Measurements from ENCODE around the gene SYNE2. TPM values are rescaled to one million over a fixed set of nuclear protein-coding genes. Genes with fewer than 3 reads are reported as not detected.

SYNE2 gene
- total RNA-seq, 1 experiment from 2014 or later: 16.0 TPM

DNA sequence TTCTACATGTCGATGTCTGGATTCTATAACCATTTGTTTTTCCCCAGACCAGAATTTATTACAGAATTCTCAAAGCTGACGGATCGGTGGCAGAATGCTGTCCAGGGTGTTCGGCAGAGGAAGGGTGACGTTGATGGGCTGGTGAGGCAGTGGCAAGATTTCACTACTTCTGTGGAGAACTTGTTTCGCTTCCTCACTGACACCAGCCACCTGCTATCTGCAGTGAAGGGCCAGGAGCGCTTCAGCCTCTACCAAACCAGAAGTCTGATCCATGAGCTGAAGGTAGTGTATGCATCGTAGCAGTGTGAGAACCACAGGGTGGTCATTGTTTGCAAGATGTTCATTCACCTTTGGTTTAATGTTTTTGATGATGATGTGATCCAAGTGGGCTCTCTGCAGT lies 317.4 kb downstream of the SYNE2 start:
- Histone ChIP-seq H3F3A (ENCODE audit: low read length, unreplicated experiment) (no peaks in the 10 kb centered on the region), H3K79me2 (ENCODE audit: low read length) (no peaks in the 10 kb centered on the region), H3K27me3 (ENCODE audit: low read length) (no peaks in the 10 kb centered on the region), H3K4me2 (ENCODE audit: low read length) (no peak overlapping the region), H3K27ac (ENCODE audit: low read length) (no peak overlapping the region), H2AFZ (ENCODE audit: low read length) (no peak overlapping the region), H3K9me3 (ENCODE audit: low read length) (no peaks in the 10 kb centered on the region), H3K9ac (ENCODE audit: low read length) (no peak overlapping the region), H4K20me1 (ENCODE audit: low read length) (no peaks in the 10 kb centered on the region), H3K4me3 (ENCODE audit: low read length) (no peak overlapping the region), H3K4me1 (ENCODE audit: insufficient read depth, low read length) (peaks cover 5% of the 10 kb centered on the region; the same call in 1 of the 2 replicates), H3K9me2 (replicated peaks; ENCODE audit: low read length) (no peaks in the 10 kb centered on the region), H3K36me3 (ENCODE audit: low read depth, low read length) (no peaks in the 10 kb centered on the region)
- ChIA-PET CTCF (interaction anchor here (0.6 kb wide), 1 partner anchor 89 kb away, joined by 3 read pairs; no protein-coding TSS in a partner anchor), POLR2A (ENCODE audit: unreplicated experiment) (interaction anchor here (0.6 kb wide), 2 partner anchors 16 to 293 kb away, joined by 3 to 4 read pairs; no protein-coding TSS in a partner anchor)
- BruUV-seq (replicated peaks): no TSS peak
- intact Hi-C loops (cut with micrococcal nuclease): no loop called here
- DNase-seq (no peak), ATAC-seq (no peak)
- TF ChIP-seq, protein P1, sequence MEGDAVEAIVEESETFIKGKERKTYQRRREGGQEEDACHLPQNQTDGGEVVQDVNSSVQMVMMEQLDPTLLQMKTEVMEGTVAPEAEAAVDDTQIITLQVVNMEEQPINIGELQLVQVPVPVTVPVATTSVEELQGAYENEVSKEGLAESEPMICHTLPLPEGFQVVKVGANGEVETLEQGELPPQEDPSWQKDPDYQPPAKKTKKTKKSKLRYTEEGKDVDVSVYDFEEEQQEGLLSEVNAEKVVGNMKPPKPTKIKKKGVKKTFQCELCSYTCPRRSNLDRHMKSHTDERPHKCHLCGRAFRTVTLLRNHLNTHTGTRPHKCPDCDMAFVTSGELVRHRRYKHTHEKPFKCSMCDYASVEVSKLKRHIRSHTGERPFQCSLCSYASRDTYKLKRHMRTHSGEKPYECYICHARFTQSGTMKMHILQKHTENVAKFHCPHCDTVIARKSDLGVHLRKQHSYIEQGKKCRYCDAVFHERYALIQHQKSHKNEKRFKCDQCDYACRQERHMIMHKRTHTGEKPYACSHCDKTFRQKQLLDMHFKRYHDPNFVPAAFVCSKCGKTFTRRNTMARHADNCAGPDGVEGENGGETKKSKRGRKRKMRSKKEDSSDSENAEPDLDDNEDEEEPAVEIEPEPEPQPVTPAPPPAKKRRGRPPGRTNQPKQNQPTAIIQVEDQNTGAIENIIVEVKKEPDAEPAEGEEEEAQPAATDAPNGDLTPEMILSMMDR (conservative IDR thresholded peaks at IDR 0.05; ENCODE audit: low read depth, low read length): no peak
- TF ChIP-seq EZH2 (IDR thresholded peaks at IDR 0.05; ENCODE audit: low read length, unreplicated experiment) (no peak), EZH2phosphoT487 (IDR thresholded peaks at IDR 0.05; ENCODE audit: borderline replicate concordance, low read length) (no peak)

DNA sequence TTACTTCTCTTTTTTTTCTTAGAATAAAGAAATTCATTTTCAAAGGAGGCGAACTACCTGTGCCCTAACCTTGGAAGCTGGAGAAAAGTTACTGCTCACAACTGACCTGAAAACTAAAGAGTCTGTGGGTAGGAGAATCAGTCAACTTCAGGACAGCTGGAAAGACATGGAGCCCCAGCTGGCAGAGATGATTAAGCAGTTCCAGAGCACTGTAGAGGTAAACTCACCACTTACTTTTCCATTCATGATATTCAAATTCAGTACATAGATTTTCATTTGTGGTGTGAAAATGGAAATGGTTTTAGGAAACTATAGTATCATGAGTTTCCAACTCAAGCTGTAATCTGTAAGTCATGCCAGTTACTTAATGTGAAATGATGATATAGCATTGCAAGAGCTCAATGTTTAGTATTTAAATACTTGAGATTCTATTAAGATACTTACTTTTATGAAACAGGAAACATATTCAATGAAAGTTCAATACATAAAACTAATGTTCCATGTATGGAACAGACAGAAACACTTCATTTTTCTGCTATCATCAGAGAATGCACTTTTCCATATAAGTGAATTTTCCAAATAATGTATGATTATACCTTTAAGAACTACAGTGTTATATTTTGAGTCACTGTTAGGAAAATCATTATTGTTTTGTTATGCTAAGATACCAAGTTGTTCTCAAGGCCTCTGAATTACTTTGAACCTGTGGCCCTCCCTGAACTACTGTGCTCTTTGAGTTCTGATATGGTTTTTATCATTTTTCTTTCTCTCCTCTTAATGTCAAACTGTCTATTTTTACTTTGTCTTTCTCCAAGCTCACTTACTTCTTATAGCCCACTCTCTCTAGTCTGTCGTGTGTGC lies 322.3 kb downstream of the SYNE2 start:
- Histone ChIP-seq H3K9ac (ENCODE audit: low read length) (no peak overlapping the region), H2AFZ (ENCODE audit: low read length) (no peak overlapping the region), H3K27ac (ENCODE audit: low read length) (no peak overlapping the region), H3K9me2 (replicated peaks; ENCODE audit: low read length) (no peaks in the 10 kb centered on the region), H3K4me3 (ENCODE audit: low read length) (no peak overlapping the region), H3K9me3 (ENCODE audit: low read length) (no peaks in the 10 kb centered on the region), H3F3A (ENCODE audit: low read length, unreplicated experiment) (no peaks in the 10 kb centered on the region), H3K36me3 (ENCODE audit: low read depth, low read length) (no peaks in the 10 kb centered on the region), H3K79me2 (ENCODE audit: low read length) (no peaks in the 10 kb centered on the region), H3K4me2 (ENCODE audit: low read length) (no peak overlapping the region), H4K20me1 (ENCODE audit: low read length) (no peaks in the 10 kb centered on the region), H3K4me1 (ENCODE audit: insufficient read depth, low read length) (no peaks in the 10 kb centered on the region), H3K27me3 (ENCODE audit: low read length) (no peaks in the 10 kb centered on the region)
- TF ChIP-seq EZH2 (IDR thresholded peaks at IDR 0.05; ENCODE audit: low read length, unreplicated experiment) (no peak), EZH2phosphoT487 (IDR thresholded peaks at IDR 0.05; ENCODE audit: borderline replicate concordance, low read length) (no peak)
- TF ChIP-seq, protein P1 (conservative IDR thresholded peaks at IDR 0.05; ENCODE audit: low read depth, low read length): no peak
- DNase-seq: no peak
- ChIA-PET CTCF (no interaction called here), POLR2A (ENCODE audit: unreplicated experiment) (no interaction called here)
- BruUV-seq (replicated peaks): no TSS peak
- intact Hi-C loops (cut with micrococcal nuclease): no loop called here
- no peak for ATAC-seq

DNA sequence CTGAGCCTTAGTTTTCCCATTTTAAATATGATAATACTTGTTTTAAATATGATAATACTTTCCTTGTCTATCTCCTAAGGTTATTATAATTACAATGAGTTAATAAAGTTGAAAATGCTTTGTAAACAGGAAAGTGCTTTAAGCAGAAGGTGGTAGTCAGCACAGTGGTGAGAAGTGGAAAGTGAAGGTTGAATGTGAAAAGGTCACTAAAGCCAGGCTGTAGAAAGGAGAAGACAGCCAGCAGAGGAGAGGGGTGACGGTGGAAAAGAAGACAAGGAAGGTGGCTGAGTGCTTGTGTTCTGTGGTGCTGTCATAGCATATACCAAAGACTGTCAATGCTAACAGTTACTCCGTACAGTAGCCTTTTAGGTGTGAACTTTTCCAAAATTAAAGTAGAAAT lies 323.5 kb downstream of the SYNE2 start:
- no TSS peak for BruUV-seq (replicated peaks)
- intact Hi-C loops (cut with micrococcal nuclease): no loop called here
- ChIA-PET CTCF (no interaction called here), POLR2A (ENCODE audit: unreplicated experiment) (no interaction called here)
- Histone ChIP-seq H3K9ac (ENCODE audit: low read length) (no peak overlapping the region), H3K27ac (ENCODE audit: low read length) (no peak overlapping the region), H3K9me2 (replicated peaks; ENCODE audit: low read length) (no peaks in the 10 kb centered on the region), H3K4me2 (ENCODE audit: low read length) (no peak overlapping the region), H3K79me2 (ENCODE audit: low read length) (no peaks in the 10 kb centered on the region), H2AFZ (ENCODE audit: low read length) (no peak overlapping the region), H3F3A (ENCODE audit: low read length, unreplicated experiment) (no peaks in the 10 kb centered on the region), H3K36me3 (ENCODE audit: low read depth, low read length) (no peaks in the 10 kb centered on the region), H3K4me1 (ENCODE audit: insufficient read depth, low read length) (no peaks in the 10 kb centered on the region), H4K20me1 (ENCODE audit: low read length) (no peaks in the 10 kb centered on the region), H3K4me3 (ENCODE audit: low read length) (no peak overlapping the region), H3K9me3 (ENCODE audit: low read length) (no peaks in the 10 kb centered on the region), H3K27me3 (ENCODE audit: low read length) (no peaks in the 10 kb centered on the region)
- no peak for ATAC-seq
- no peak for TF ChIP-seq EZH2phosphoT487 (IDR thresholded peaks at IDR 0.05; ENCODE audit: borderline replicate concordance, low read length)
- no peak for TF ChIP-seq EZH2 (IDR thresholded peaks at IDR 0.05; ENCODE audit: low read length, unreplicated experiment)
- TF ChIP-seq, protein P1 (conservative IDR thresholded peaks at IDR 0.05; ENCODE audit: low read depth, low read length): no peak
- no peak for DNase-seq

Data from PC-3 (cell line).